Endothelial cell of umbilical vein (primary cell): Measurements from ENCODE around the gene CENPP. TPM values are rescaled to one million over a fixed set of nuclear protein-coding genes. Genes with fewer than 3 reads are reported as not detected.
"Not testable (repeated sequence)": the region's sequence is repeated elsewhere in the genome, so short reads cannot be mapped to it uniquely, and the experiment has no call there.

ENCODE experiments used
- BruUV-seq: library from RNA; stranded (reverse); fragments of 400-500 nt; replicated peaks from 2 replicates; lab custom pipeline; 2021; lab: Mats Ljungman, UMichigan
- CTCF ChIA-PET: fragments of 300-600, 350-600 bp; sonication (Branson Sonifier 250); formaldehyde crosslinking; loops from one replicate; lab custom pipeline; 2021; ENCODE audit warnings: antibody characterized with exemption, inconsistent platforms; lab: Charles Lee
- POLR2A ChIA-PET: fragments of 300-600, 350-600 bp; sonication (Branson Sonifier 250); formaldehyde crosslinking; loops from one replicate; lab custom pipeline; 2021; ENCODE audit warnings: antibody characterized with exemption, inconsistent platforms; lab: Charles Lee
- DNase-seq: peaks from one replicate; pipeline ENCODE4 v3.0.0-alpha.2; 2011; ENCODE audit warnings: low read depth, low spot score
- FAIRE-seq: peaks from 2 replicates; lab custom pipeline; 2011; peaks lifted over from hg19 to GRCh38; lab: Jason Lieb, UNC
- H2AFZ ChIP-seq: 2 replicates; pipeline ENCODE4 v1.6.0; 2012; ENCODE audit warnings: low read depth, low read length, control low read depth, inconsistent platforms
- H3K27ac ChIP-seq: 2 replicates; pipeline ENCODE4 v1.5.1; 2011; ENCODE audit warnings: low read depth, mild to moderate bottlenecking, control low read depth, low read length, moderate library complexity; ENCODE audit not compliant: insufficient read depth
- H3K27me3 ChIP-seq, 2 experiments: 2 replicates each; pipeline versions ENCODE4 v1.6.0 to v1.6.1; 2011; ENCODE audit warnings: low read length in 2 of 2, mixed read lengths in 1 of 2; ENCODE audit not compliant: control insufficient read depth in 2 of 2, insufficient read depth in 2 of 2
- H3K36me3 ChIP-seq, 2 experiments: 2 replicates in 1 of 2; 3 replicates in 1 of 2; pipeline ENCODE4 v1.5.1; 2011; ENCODE audit warnings: low read length in 2 of 2, mild to moderate bottlenecking in 1 of 2, moderate library complexity in 1 of 2; ENCODE audit not compliant: control insufficient read depth in 2 of 2, insufficient read depth in 2 of 2; ENCODE audit errors: extremely low read depth in 1 of 2
- H3K4me1 ChIP-seq: 3 replicates; pipeline ENCODE4 v1.5.1; 2011; ENCODE audit warnings: mild to moderate bottlenecking, low read length; ENCODE audit not compliant: control insufficient read depth, insufficient read depth; ENCODE audit errors: extremely low read depth
- H3K4me2 ChIP-seq: 2 replicates; pipeline ENCODE4 v1.6.1; 2011; ENCODE audit warnings: low read length, control low read depth, mixed read lengths; ENCODE audit not compliant: insufficient read depth
- H3K4me3 ChIP-seq, 3 experiments: fragments of 200-600 bp in 1 of 3; sonication (generic), shearing (Covaris generic) in 1 of 3; replicated peaks in 1 of 3; 2 replicates each; pipeline ENCODE4 v1.5.1; 2011 to 2016; ENCODE audit warnings: control low read depth in 3 of 3, low read length in 3 of 3, mild to moderate bottlenecking in 2 of 3, inconsistent platforms in 1 of 3, low read depth in 1 of 3, moderate library complexity in 1 of 3; ENCODE audit not compliant: insufficient read depth in 1 of 3
- H3K79me2 ChIP-seq: 2 replicates; pipeline ENCODE4 v1.6.0; 2012; ENCODE audit warnings: low read length, inconsistent platforms; ENCODE audit not compliant: control insufficient read depth, insufficient read depth
- H3K9ac ChIP-seq: replicated peaks from 2 replicates; pipeline ENCODE3; 2011; ENCODE audit warnings: low read length, control low read depth; ENCODE audit not compliant: insufficient read depth; ENCODE audit errors: extremely low read depth
- H3K9me1 ChIP-seq: replicated peaks from 3 replicates; pipeline ENCODE4 v1.6.0; 2011; ENCODE audit warnings: mild to moderate bottlenecking, low read length; ENCODE audit not compliant: control insufficient read depth, insufficient read depth; ENCODE audit errors: extremely low read depth
- H3K9me3 ChIP-seq: replicated peaks from 2 replicates; pipeline ENCODE4 v1.5.1; 2012; ENCODE audit warnings: low read length, inconsistent platforms; ENCODE audit not compliant: control insufficient read depth, insufficient read depth
- H4K20me1 ChIP-seq: replicated peaks from 2 replicates; pipeline ENCODE3; 2011; ENCODE audit warnings: mild to moderate bottlenecking, low read length; ENCODE audit not compliant: control insufficient read depth, insufficient read depth; ENCODE audit errors: extremely low read depth
- CTCF ChIP-seq, 2 donors: IDR thresholded peaks; 1 replicate in 1 of 2; 2 replicates in 1 of 2; pipeline ENCODE4 v1.5.1; 2011; ENCODE audit warnings: low read length in 2 of 2, mild to moderate bottlenecking in 2 of 2, moderate library complexity in 2 of 2, control low read depth in 1 of 2, inconsistent platforms in 1 of 2, low read depth in 1 of 2; ENCODE audit not compliant: insufficient read depth in 1 of 2; ENCODE audit errors: extremely low read depth in 1 of 2
- EZH2 ChIP-seq: IDR thresholded peaks from 2 replicates; pipeline ENCODE4 v1.6.1; 2012; ENCODE audit warnings: borderline replicate concordance, low read depth, mild to moderate bottlenecking, moderate library complexity, low read length, inconsistent platforms; ENCODE audit not compliant: severe bottlenecking
- FOS ChIP-seq: IDR thresholded peaks from 2 replicates; pipeline ENCODE4 v1.6.1; 2011; ENCODE audit warnings: mild to moderate bottlenecking, low read length, moderate library complexity, borderline replicate concordance; ENCODE audit not compliant: insufficient read depth
- GATA2 ChIP-seq: IDR thresholded peaks from 2 replicates; pipeline ENCODE4 v1.7.0; 2011; ENCODE audit warnings: low read depth, mild to moderate bottlenecking, moderate library complexity, mixed read lengths, low read length; ENCODE audit not compliant: insufficient read length, insufficient read depth
- JUN ChIP-seq: IDR thresholded peaks from 2 replicates; pipeline ENCODE4 v1.6.1; 2011; ENCODE audit warnings: borderline replicate concordance, low read depth; ENCODE audit not compliant: insufficient read length, insufficient read depth
- MAX ChIP-seq: IDR thresholded peaks from 2 replicates; pipeline ENCODE4 v1.6.1; 2011; ENCODE audit not compliant: insufficient read depth, insufficient read length
- MYC ChIP-seq: IDR thresholded peaks from one replicate; pipeline ENCODE4 v1.6.1; 2011; ENCODE audit warnings: mild to moderate bottlenecking, low read depth, low read length
- POLR2A ChIP-seq: IDR thresholded peaks from 2 replicates; pipeline ENCODE4 v1.6.1; 2012; ENCODE audit warnings: low read depth, mild to moderate bottlenecking, control low read depth, low read length
- POLR2AphosphoS5 ChIP-seq: IDR thresholded peaks from 2 replicates; pipeline ENCODE4 v1.6.1; 2012; ENCODE audit warnings: low read depth, mild to moderate bottlenecking, control low read depth, low read length, moderate library complexity; ENCODE audit not compliant: insufficient read depth
- dilution Hi-C: fragments of 300-500 bp; cut with MboI; formaldehyde crosslinking; loops from one replicate; pipeline ENCODE4 v1.15.0; 2019; ENCODE audit warnings: low sequenced_read_pairs; ENCODE audit not compliant: extremely low pct_ligation_motif_present
- intact Hi-C: fragments of 100-400 bp; cut with micrococcal nuclease; formaldehyde crosslinking; loops from one replicate; pipeline ENCODE4 v1.10.0; 2022
- polyA plus RNA-seq, 4 experiments: library from polyadenylated mRNA; depleted of rRNA in 3 of 4; stranded (reverse) in 3 of 4; unstranded in 1 of 4; fragments of >200 nt; gene quantifications; 2 replicates each; pipeline versions ENCODE4 v1.2.1 to v1.2.3, GENCODE V29; 2011 to 2012; ENCODE audit warnings: missing spikeins in 1 of 4
- total RNA-seq: library from RNA; stranded (reverse); gene quantifications from 2 replicates; pipeline ENCODE4 v1.2.3, GENCODE V29; 2021

Gene CENPP
- total and polyA plus RNA-seq, 2 donors (not counting 3 experiments of a cell fraction or from before 2014, with no cell fraction given) = 1.2 to 12.0 TPM

GRCh38 chr9:92408747-92409478 is 83.2 kb downstream of the CENPP start:
- intact Hi-C loops (no loop called here), dilution Hi-C loops (no loop called here)
- BruUV-seq = no TSS peak
- TF ChIP-seq MYC (no peak), GATA2 (no peak), MAX (no peak), FOS (no peak), CTCF (IDR thresholded peaks at IDR 0.05; ENCODE audit: extremely low read depth in 1 of 2, insufficient read depth in 1 of 2, low read depth in 1 of 2, low read length in 2 of 2) (no peak), JUN (no peak), POLR2AphosphoS5 (no peak), EZH2 (no peak), POLR2A (no peak)
- Histone ChIP-seq H3K27me3 (no peaks in the 10 kb centered on the region), H3K79me2 (no peaks in the 10 kb centered on the region), H3K9me1 (no peaks in the 10 kb centered on the region), H2AFZ (no peak overlapping the region), H3K9me3 (no peaks in the 10 kb centered on the region), H3K9ac (no peak overlapping the region), H3K4me1 (peaks cover under 1% of the 10 kb centered on the region), H3K27ac (no peak overlapping the region), H4K20me1 (no peaks in the 10 kb centered on the region), H3K36me3 (no peaks in the 10 kb centered on the region), H3K4me3 (no peak overlapping the region), H3K4me2 (no peak overlapping the region)
- FAIRE-seq (no peak), DNase-seq (no peak)
- CTCF ChIA-PET = interaction anchor here (0.8 to 1.3 kb wide), 2 partner anchors 8 to 30 kb away, joined by 3 read pairs; no protein-coding TSS in a partner anchor
- POLR2A ChIA-PET = no interaction called here

GRCh38 chr9:92411157-92411556 is 85.4 kb downstream of the CENPP start:
- H3K9me3 ChIP-seq, dilution Hi-C loops, CTCF ChIA-PET, H3K4me2 ChIP-seq, H3K4me3 ChIP-seq, H2AFZ ChIP-seq, H3K9me1 ChIP-seq, intact Hi-C loops, H3K79me2 ChIP-seq, H3K9ac ChIP-seq, H4K20me1 ChIP-seq, POLR2A ChIA-PET, FAIRE-seq, H3K27me3 ChIP-seq, BruUV-seq, H3K27ac ChIP-seq, DNase-seq, H3K36me3 ChIP-seq: not testable (repeated sequence)
- peaks cover 11% of the 10 kb centered on the region for H3K4me1 ChIP-seq
